Fibroblast of lung (primary cell): ENCODE data around the gene CARMIL1. TPM values are rescaled to one million over a fixed set of nuclear protein-coding genes. Genes with fewer than 3 reads are reported as not detected.

Source experiments
- DNase-seq, 2 donors: peaks; one replicate each; pipeline versions ENCODE4 v3.0.0 to v3.0.0-alpha.2; 2010; ENCODE audit warnings: low read depth in 2 of 2
- H2AFZ ChIP-seq: 2 replicates; pipeline ENCODE4 v1.5.1; 2012; ENCODE audit warnings: low read length, control low read depth, inconsistent platforms
- H3K27ac ChIP-seq: 2 replicates; pipeline ENCODE4 v1.5.1; 2011; ENCODE audit warnings: low read length, control low read depth; ENCODE audit not compliant: insufficient read depth
- H3K27me3 ChIP-seq: 2 replicates; pipeline ENCODE4 v1.5.1; 2011; ENCODE audit warnings: mild to moderate bottlenecking, low read length; ENCODE audit not compliant: control insufficient read depth, insufficient read depth
- H3K36me3 ChIP-seq: 2 replicates; pipeline ENCODE4 v1.5.1; 2011; ENCODE audit warnings: low read length; ENCODE audit not compliant: control insufficient read depth, insufficient read depth
- H3K4me1 ChIP-seq: 2 replicates; pipeline ENCODE4 v1.5.1; 2011; ENCODE audit warnings: low read length; ENCODE audit not compliant: control insufficient read depth, insufficient read depth; ENCODE audit errors: extremely low read depth
- H3K4me2 ChIP-seq: 2 replicates; pipeline ENCODE4 v1.5.1; 2011; ENCODE audit warnings: low read length, control low read depth; ENCODE audit not compliant: insufficient read depth; ENCODE audit errors: extremely low read depth
- H3K4me3 ChIP-seq, 4 experiments: fragments of 200-600 bp in 1 of 4; sonication (generic) in 1 of 4; replicated peaks in 1 of 4; 2 replicates each; pipeline ENCODE4 v1.5.1; 2011 to 2016; ENCODE audit warnings: low read length in 4 of 4, low read depth in 3 of 4, mild to moderate bottlenecking in 3 of 4, control low read depth in 2 of 4, inconsistent platforms in 1 of 4, mixed read lengths in 1 of 4; ENCODE audit not compliant: insufficient read depth in 1 of 4; ENCODE audit errors: control extremely low read depth in 1 of 4
- H3K79me2 ChIP-seq: 2 replicates; pipeline ENCODE4 v1.5.1; 2012; ENCODE audit warnings: mild to moderate bottlenecking, low read length, inconsistent platforms; ENCODE audit not compliant: control insufficient read depth, insufficient read depth
- H3K9ac ChIP-seq: 2 replicates; pipeline ENCODE4 v1.5.1; 2011; ENCODE audit warnings: mild to moderate bottlenecking, low read length, control low read depth; ENCODE audit not compliant: insufficient read depth
- H3K9me3 ChIP-seq: 2 replicates; pipeline ENCODE4 v1.5.1; 2012; ENCODE audit warnings: low read depth, low read length; ENCODE audit not compliant: control insufficient read depth, insufficient read depth
- H4K20me1 ChIP-seq: 2 replicates; pipeline ENCODE4 v1.5.1; 2011; ENCODE audit warnings: low read length; ENCODE audit not compliant: control insufficient read depth, insufficient read depth; ENCODE audit errors: extremely low read depth
- CTCF ChIP-seq, 2 donors: IDR thresholded peaks in 1 of 2; conservative IDR thresholded peaks in 1 of 2; 1 replicate in 1 of 2; 2 replicates in 1 of 2; pipeline ENCODE4 v1.5.1; 2011 to 2012; ENCODE audit warnings: low read length in 2 of 2, control low read depth in 1 of 2, inconsistent platforms in 1 of 2, low read depth in 1 of 2, mild to moderate bottlenecking in 1 of 2
- EZH2 ChIP-seq: IDR thresholded peaks from 2 replicates; pipeline ENCODE4 v1.5.1; 2012; ENCODE audit warnings: low read length, control low read depth, mild to moderate bottlenecking; ENCODE audit errors: missing control alignments
- polyA plus RNA-seq, 2 donors: library from polyadenylated mRNA; depleted of rRNA in 1 of 2; stranded (reverse) in 1 of 2; unstranded in 1 of 2; fragments of >200 nt; gene quantifications; 2 replicates each; pipeline ENCODE4 v1.2.1, GENCODE V29; 2011 to 2012; ENCODE audit warnings: missing spikeins in 1 of 2
- total RNA-seq: library from RNA; depleted of rRNA; stranded (reverse); fragments of >200 nt; gene quantifications from 2 replicates; pipeline ENCODE4 v1.2.1, GENCODE V29; 2014

The CARMIL1 gene
- total and polyA plus RNA-seq, 2 donors (not counting 1 experiment from before 2014, with no cell fraction given): 10.2 to 12.5 TPM

GRCh38 chr6:25418454-25419052, 139.4 kb downstream of the CARMIL1 start:
- Histone ChIP-seq H3K79me2 (no peaks in the 10 kb centered on the region), H3K9ac (no peak overlapping the region), H3K4me2 (no peak overlapping the region), H3K9me3 (no peaks in the 10 kb centered on the region), H3K4me3 (no peak overlapping the region), H3K27me3 (no peaks in the 10 kb centered on the region), H4K20me1 (no peaks in the 10 kb centered on the region), H3K27ac (no peak overlapping the region), H3K36me3 (no peaks in the 10 kb centered on the region), H2AFZ (no peak overlapping the region), H3K4me1 (no peaks in the 10 kb centered on the region)
- TF ChIP-seq EZH2 (no peak), CTCF (conservative IDR thresholded peaks at IDR 0.05 in 1 of 2, IDR thresholded peaks at IDR 0.05 in 1 of 2; ENCODE audit: low read depth in 1 of 2, low read length in 2 of 2) (no peak)
- DNase-seq: peak in 1 of 2 donors; percentile 28

- H3K9me3 ChIP-seq: no peaks in the 10 kb centered on the region
- DNase-seq: no peak
- no peaks in the 10 kb centered on the region for H3K79me2 ChIP-seq
- H3K27me3 ChIP-seq: no peaks in the 10 kb centered on the region
- TF ChIP-seq CTCF (conservative IDR thresholded peaks at IDR 0.05 in 1 of 2, IDR thresholded peaks at IDR 0.05 in 1 of 2; ENCODE audit: low read depth in 1 of 2, low read length in 2 of 2): no peak
- no peak overlapping the region for H3K4me3 ChIP-seq
- no peak overlapping the region for H3K9ac ChIP-seq
- H4K20me1 ChIP-seq: no peaks in the 10 kb centered on the region
- H2AFZ ChIP-seq: no peak overlapping the region
- H3K4me2 ChIP-seq: no peak overlapping the region
- H3K27ac ChIP-seq: no peak overlapping the region
- H3K4me1 ChIP-seq: no peaks in the 10 kb centered on the region
- H3K36me3 ChIP-seq: no peaks in the 10 kb centered on the region
Observed at GRCh38 chr6:25419879-25420278, 140.7 kb downstream of the CARMIL1 start.

- H3K4me3 ChIP-seq: no peak overlapping the region
- H3K4me1 ChIP-seq: no peaks in the 10 kb centered on the region
- no peak overlapping the region for H3K4me2 ChIP-seq
- no peaks in the 10 kb centered on the region for H4K20me1 ChIP-seq
- H3K27ac ChIP-seq: no peak overlapping the region
- no peaks in the 10 kb centered on the region for H3K9me3 ChIP-seq
- TF ChIP-seq EZH2 (no peak), CTCF (conservative IDR thresholded peaks at IDR 0.05 in 1 of 2, IDR thresholded peaks at IDR 0.05 in 1 of 2; ENCODE audit: low read depth in 1 of 2, low read length in 2 of 2) (no peak)
- H3K36me3 ChIP-seq: no peaks in the 10 kb centered on the region
- H3K79me2 ChIP-seq: no peaks in the 10 kb centered on the region
- H3K27me3 ChIP-seq: no peaks in the 10 kb centered on the region
- DNase-seq: no peak
- no peak overlapping the region for H2AFZ ChIP-seq
- H3K9ac ChIP-seq: no peak overlapping the region
Observed at GRCh38 chr6:25423358-25423757, 144.2 kb downstream of the CARMIL1 start.
